AG20443 (cell line): ENCODE data around the gene KCNH2.

ENCODE experiments used
- DNase-seq: peaks from one replicate; pipeline ENCODE4 v3.0.0; 2012; ENCODE audit warnings: low spot score, mixed read lengths

The KCNH2 gene

GRCh38 chr7:150994838-150995510, 16.9 kb upstream of the KCNH2 start:
- DNase-seq, result no peak

DNA sequence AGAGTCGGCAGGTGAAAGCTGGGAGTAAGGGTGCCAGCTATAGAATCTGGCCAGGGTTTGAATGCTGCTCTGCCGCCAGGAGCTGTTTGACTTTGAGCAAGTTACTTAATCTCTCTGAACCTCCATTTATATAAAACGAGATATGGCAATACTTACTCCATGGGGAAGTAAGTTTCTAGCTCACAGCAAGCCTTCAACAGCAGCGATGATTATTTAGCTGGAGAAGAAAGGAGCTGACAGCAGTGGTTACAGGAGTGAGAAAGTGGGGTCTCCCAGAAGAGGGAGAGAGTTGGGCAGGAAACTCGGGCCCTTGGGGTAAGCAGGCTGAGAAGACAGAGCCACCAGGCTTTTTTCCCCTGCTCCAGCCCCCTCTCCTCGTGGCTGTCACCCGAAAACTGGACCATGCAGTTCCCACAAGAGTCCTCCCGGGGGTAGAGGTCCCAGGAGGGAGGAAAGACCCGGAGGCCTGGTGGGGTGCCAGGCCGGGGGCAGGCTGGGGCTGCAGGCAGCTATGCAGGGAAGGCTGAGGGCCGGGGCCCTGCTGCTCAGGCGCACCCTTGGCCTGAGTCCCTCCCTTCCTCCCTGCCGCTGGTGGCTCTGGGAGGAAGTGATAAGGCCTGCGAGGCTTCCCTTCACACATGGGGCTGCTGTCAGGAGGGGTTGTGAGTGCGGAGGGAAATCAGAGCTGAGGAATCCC, 16.2 kb upstream of the KCNH2 start:
- DNase-seq, result no peak

GRCh38 chr7:150993511-150993910, 15.4 kb upstream of the KCNH2 start:
- no peak for DNase-seq

GRCh38 chr7:150992833-150993302, 14.7 kb upstream of the KCNH2 start:
- peak; percentile 51 for DNase-seq

GRCh38 chr7:150992051-150992640, 14.0 kb upstream of the KCNH2 start:
- DNase-seq, result no peak

- no peak for DNase-seq
These were observed 12.5 kb upstream of the KCNH2 start, which contains the start of gene NOS3 for GRCh38 chr7:150990416-150991186. Gene NOS3, plus strand, starts transcription at chr7:150991017. Its CDS starts 2,787 bp downstream, at chr7:150993804.

DNA sequence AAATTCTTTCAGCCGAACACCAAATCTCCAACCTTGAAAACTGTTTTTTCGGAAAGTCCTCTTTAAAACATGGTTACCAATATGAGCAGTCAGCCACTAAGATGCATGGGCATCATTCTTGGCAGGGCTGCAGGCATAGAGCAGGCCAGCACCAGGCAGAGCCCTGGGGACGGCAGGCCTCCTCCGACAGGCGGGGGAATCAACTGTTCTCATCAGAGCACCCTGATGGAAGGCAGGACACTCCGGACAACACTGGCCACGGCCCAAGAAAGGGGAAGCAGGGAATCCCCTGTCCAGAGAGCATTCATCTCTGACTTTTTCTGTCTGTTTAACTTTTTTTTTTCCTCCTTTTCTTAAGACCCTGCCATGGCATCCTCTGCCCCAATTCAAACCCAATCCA, 11.3 kb upstream of the KCNH2 start:
- no peak for DNase-seq

- DNase-seq, result peak; percentile 72
These were observed 10.4 kb upstream of the KCNH2 start for GRCh38 chr7:150988230-150989226.

GRCh38 chr7:150986556-150986955, 8.4 kb upstream of the KCNH2 start:
- no peak for DNase-seq

- DNase-seq, result peak; percentile 80
These were observed 8.0 kb upstream of the KCNH2 start for GRCh38 chr7:150986099-150986512.

- peak; percentile 52 for DNase-seq
These were observed 5.8 kb upstream of the KCNH2 start for GRCh38 chr7:150983893-150984368.

DNA sequence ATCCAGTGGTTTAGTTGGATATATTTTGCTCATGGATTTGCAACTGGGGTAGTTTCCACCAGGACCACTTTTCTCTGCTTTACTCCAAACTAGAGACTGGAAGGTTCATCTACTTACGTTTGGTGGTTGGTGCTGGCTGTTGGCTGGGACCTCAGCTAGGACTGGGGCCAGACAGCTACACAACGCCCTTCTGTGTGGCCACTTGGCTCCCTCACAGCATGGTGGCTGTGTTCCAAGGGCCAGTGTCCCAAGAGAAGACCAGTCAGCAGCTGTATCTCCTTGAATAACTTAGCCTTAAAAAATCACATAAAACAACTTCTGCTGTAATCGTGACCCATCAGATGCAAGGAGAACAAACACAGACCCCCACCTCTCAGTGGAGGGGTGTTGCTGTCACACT, 4.2 kb upstream of the KCNH2 start:
- DNase-seq, result no peak

GRCh38 chr7:150981644-150982043, 3.5 kb upstream of the KCNH2 start:
- no peak for DNase-seq

GRCh38 chr7:150980663-150981062, 2.5 kb upstream of the KCNH2 start:
- no peak for DNase-seq

GRCh38 chr7:150979713-150980390, 1.7 kb upstream of the KCNH2 start:
- no peak for DNase-seq

DNA sequence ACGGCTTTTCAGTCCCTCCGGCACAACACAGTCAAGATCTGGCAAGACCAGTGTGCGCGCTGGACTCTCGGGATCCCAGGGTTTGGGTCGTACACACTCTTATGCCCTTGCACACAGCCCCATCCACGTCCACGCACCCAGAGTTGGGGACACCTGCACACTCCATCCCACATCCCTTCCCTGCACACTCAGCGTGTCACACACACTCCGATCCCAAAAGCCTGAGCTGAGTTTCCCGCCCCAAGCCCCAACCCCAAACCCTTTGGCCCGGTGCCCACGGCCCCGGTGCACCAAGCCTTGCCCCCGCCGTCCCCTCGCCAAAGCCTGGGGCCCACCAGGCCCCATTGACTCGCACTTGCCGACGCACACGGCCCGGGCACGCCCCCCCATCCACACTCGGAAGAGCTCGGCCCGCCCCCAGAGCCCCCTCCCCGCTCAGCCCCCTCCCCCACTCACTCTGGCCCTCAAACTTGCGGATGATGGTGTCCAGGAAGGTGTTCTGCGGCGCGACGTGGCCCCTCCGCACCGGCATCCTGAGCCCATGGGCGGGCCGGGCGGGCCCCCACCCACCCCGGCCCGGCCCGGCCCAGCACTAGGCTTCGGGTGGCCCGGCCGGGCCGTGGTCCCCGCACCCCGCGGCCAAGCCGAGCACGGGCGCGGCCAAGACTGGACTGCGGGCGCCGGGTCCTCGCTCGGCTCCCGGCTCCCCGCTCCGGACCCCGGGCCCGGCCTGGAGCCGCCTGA, 567 bp downstream of the KCNH2 start:
- DNase-seq, result no peak

DNA sequence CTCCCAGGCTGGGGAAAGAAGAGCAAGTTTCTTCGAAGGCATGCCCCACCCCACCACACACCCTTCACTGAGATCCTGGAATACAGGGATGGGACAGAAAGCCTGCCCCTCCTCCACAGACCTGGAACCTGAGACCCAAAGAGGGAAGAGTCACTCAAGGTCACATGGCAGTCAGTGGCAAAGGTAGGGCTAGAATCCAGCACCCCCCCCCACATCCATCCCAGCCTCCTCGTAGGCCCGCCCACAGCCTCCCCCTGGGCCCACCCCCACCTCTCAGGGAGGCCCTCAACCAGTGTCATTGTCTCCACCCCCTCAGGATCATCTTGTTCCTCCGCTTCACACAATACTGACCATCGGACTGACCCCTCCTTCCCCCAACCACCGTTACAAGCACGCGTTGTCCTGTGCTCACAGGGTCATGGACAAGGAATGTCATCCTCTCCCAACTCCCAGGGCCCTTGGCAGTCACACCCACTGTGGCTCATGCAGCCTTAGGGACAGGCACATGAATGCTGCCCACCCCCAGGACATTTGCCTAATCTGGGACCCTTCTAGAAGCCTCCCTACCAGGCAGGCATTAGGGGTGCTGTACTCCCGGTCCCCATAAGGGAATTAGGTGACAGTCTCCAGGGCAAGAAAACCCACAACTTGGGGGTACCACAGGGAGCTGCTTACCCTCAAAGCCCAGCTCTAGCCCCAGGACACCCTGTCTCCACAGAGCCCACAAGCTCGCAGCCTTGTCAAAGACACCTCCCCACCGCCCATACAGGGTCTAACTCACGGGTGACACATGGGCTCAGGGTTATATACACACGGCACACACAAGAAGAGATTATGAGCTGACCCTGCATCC, 1.4 kb downstream of the KCNH2 start:
- DNase-seq, result no peak

GRCh38 chr7:150975536-150976319, 2.4 kb downstream of the KCNH2 start:
- no peak for DNase-seq
